H9 (cell line): ENCODE measurements around the gene TMC8. TPM values are rescaled to one million over a fixed set of nuclear protein-coding genes. Genes with fewer than 3 reads are reported as not detected.

Experiments
- DNase-seq: peaks from one replicate; pipeline ENCODE4 v3.0.0-alpha.2; 2017
- H2AFZ ChIP-seq: one replicate; pipeline ENCODE4 v1.6.1; 2013; ENCODE audit warnings: mild to moderate bottlenecking, low read length, control low read depth, moderate library complexity
- H2AK5ac ChIP-seq: 2 replicates; pipeline ENCODE4 v1.6.1; 2013; ENCODE audit warnings: low read length, control low read depth, mixed read lengths; ENCODE audit not compliant: insufficient read length
- H2BK120ac ChIP-seq: one replicate; pipeline ENCODE4 v1.6.1; 2013; ENCODE audit warnings: low read depth, mild to moderate bottlenecking, low read length, control low read depth, inconsistent platforms; ENCODE audit not compliant: poor library complexity, severe bottlenecking
- H2BK12ac ChIP-seq: 2 replicates; pipeline ENCODE4 v1.6.1; 2013; ENCODE audit warnings: low read length, control low read depth, mixed read lengths, low read depth; ENCODE audit not compliant: insufficient read length
- H2BK15ac ChIP-seq: 2 replicates; pipeline ENCODE4 v1.6.1; 2013; ENCODE audit warnings: low read depth, low read length, control low read depth
- H2BK20ac ChIP-seq: one replicate; pipeline ENCODE4 v1.6.1; 2013; ENCODE audit warnings: low read depth, mild to moderate bottlenecking, low read length, control low read depth, inconsistent platforms; ENCODE audit not compliant: poor library complexity, severe bottlenecking
- H2BK5ac ChIP-seq: 2 replicates; pipeline ENCODE4 v1.6.1; 2013; ENCODE audit warnings: low read length, control low read depth, mixed read lengths; ENCODE audit not compliant: insufficient read length
- H3K14ac ChIP-seq: 2 replicates; pipeline ENCODE4 v1.6.1; 2013; ENCODE audit warnings: low read length, control low read depth; ENCODE audit not compliant: insufficient read depth
- H3K18ac ChIP-seq: 2 replicates; pipeline ENCODE4 v1.6.1; 2013; ENCODE audit warnings: low read depth, mild to moderate bottlenecking, mixed read lengths, low read length, control low read depth; ENCODE audit not compliant: insufficient read length
- H3K23ac ChIP-seq: 2 replicates; pipeline ENCODE4 v1.6.1; 2013; ENCODE audit warnings: low read length, control low read depth, mixed read lengths, low read depth; ENCODE audit not compliant: insufficient read length
- H3K23me2 ChIP-seq: 2 replicates; pipeline ENCODE4 v1.6.1; 2013; ENCODE audit warnings: low read depth, mild to moderate bottlenecking, mixed read lengths, low read length, control low read depth; ENCODE audit not compliant: insufficient read length, poor library complexity, severe bottlenecking
- H3K27ac ChIP-seq: 2 replicates; pipeline ENCODE4 v1.5.1; 2013; ENCODE audit warnings: low read length, control low read depth, mixed read lengths, low read depth; ENCODE audit not compliant: insufficient read length
- H3K27me3 ChIP-seq: 2 replicates; pipeline ENCODE4 v1.6.1; 2013; ENCODE audit warnings: low read length, control low read depth, inconsistent platforms; ENCODE audit not compliant: insufficient read depth
- H3K4ac ChIP-seq: 2 replicates; pipeline ENCODE4 v1.6.1; 2013; ENCODE audit warnings: low read depth, mild to moderate bottlenecking, control low read depth, inconsistent platforms, low read length, moderate library complexity
- H3K4me1 ChIP-seq: 2 replicates; pipeline ENCODE4 v1.6.1; 2013; ENCODE audit warnings: low read length, control low read depth, inconsistent platforms; ENCODE audit not compliant: insufficient read depth
- H3K4me2 ChIP-seq: 2 replicates; pipeline ENCODE4 v1.6.1; 2013; ENCODE audit warnings: low read length, control low read depth, mixed read lengths; ENCODE audit not compliant: insufficient read length, insufficient read depth
- H3K56ac ChIP-seq: 2 replicates; pipeline ENCODE4 v1.6.1; 2013; ENCODE audit warnings: low read depth, mild to moderate bottlenecking, mixed read lengths, low read length, control low read depth; ENCODE audit not compliant: insufficient read length
- H3K79me1 ChIP-seq: 2 replicates; pipeline ENCODE4 v1.6.1; 2013; ENCODE audit warnings: low read depth, mild to moderate bottlenecking, moderate library complexity, low read length, control low read depth, inconsistent platforms; ENCODE audit not compliant: insufficient read depth, poor library complexity, severe bottlenecking
- H3K79me2 ChIP-seq: 2 replicates; pipeline ENCODE4 v1.6.1; 2013; ENCODE audit warnings: low read length, control low read depth, inconsistent platforms; ENCODE audit not compliant: insufficient read depth
- H3K9ac ChIP-seq: 2 replicates; pipeline ENCODE4 v1.6.1; 2013; ENCODE audit warnings: low read length, control low read depth, mixed read lengths; ENCODE audit not compliant: insufficient read length; ENCODE audit errors: extremely low read depth
- H3K9me3 ChIP-seq: one replicate; pipeline ENCODE4 v1.6.1; 2013; ENCODE audit warnings: low read depth, low read length, inconsistent platforms; ENCODE audit not compliant: control insufficient read depth
- H3T11ph ChIP-seq: one replicate; pipeline ENCODE4 v1.6.1; 2013; ENCODE audit warnings: mild to moderate bottlenecking, low read length, control low read depth, inconsistent platforms
- H4K20me1 ChIP-seq: one replicate; pipeline ENCODE4 v1.6.1; 2013; ENCODE audit not compliant: control insufficient read depth, insufficient read length, insufficient read depth
- H4K5ac ChIP-seq: 2 replicates; pipeline ENCODE4 v1.6.1; 2013; ENCODE audit warnings: low read depth, mild to moderate bottlenecking, mixed read lengths, low read length, control low read depth; ENCODE audit not compliant: insufficient read length
- H4K8ac ChIP-seq: replicated peaks from 2 replicates; pipeline ENCODE4 v1.6.1; 2013; ENCODE audit warnings: low read length, control low read depth, mixed read lengths, low read depth; ENCODE audit not compliant: insufficient read length
- H4K91ac ChIP-seq: 2 replicates; pipeline ENCODE4 v1.6.1; 2013; ENCODE audit warnings: low read depth, mild to moderate bottlenecking, moderate library complexity, mixed read lengths, low read length, control low read depth; ENCODE audit not compliant: insufficient read length
- H3K27ac Mint-ChIP-seq, 3 experiments: 2 replicates in 2 of 3; 3 replicates in 1 of 3; pipeline ENCODE4 v1.8.0; 2020 to 2021; ENCODE audit warnings: mixed read lengths in 3 of 3, mild to moderate bottlenecking in 1 of 3, moderate library complexity in 1 of 3
- H3K27me3 Mint-ChIP-seq: 2 replicates; pipeline ENCODE4 v1.8.0; 2021; ENCODE audit warnings: low read depth, mild to moderate bottlenecking, moderate library complexity, mixed read lengths
- H3K36me3 Mint-ChIP-seq, 3 experiments: 2 replicates in 2 of 3; 3 replicates in 1 of 3; pipeline ENCODE4 v1.8.0; 2020 to 2021; ENCODE audit warnings: low read depth in 3 of 3, mixed read lengths in 3 of 3; ENCODE audit not compliant: insufficient read depth in 1 of 3
- H3K4me1 Mint-ChIP-seq, 2 experiments: 2 replicates each; pipeline ENCODE4 v1.8.0; 2020; ENCODE audit warnings: mixed read lengths in 2 of 2
- H3K4me3 Mint-ChIP-seq, 2 experiments: 2 replicates in 1 of 2; 3 replicates in 1 of 2; pipeline ENCODE4 v1.8.0; 2020 to 2021; ENCODE audit warnings: mild to moderate bottlenecking in 2 of 2, mixed read lengths in 2 of 2, moderate library complexity in 1 of 2
- H3K9me3 Mint-ChIP-seq, 2 experiments: 2 replicates in 1 of 2; 3 replicates in 1 of 2; pipeline ENCODE4 v1.8.0; 2020; ENCODE audit warnings: mild to moderate bottlenecking in 2 of 2, mixed read lengths in 2 of 2, moderate library complexity in 1 of 2
- WGBS: extraction: QIAGEN DNeasy Blood & Tissue Kit; methylation state at CpG from one replicate; pipeline ENCODE4 v1.1.7; 2013; ENCODE audit warnings: missing lambda C conversion rate, low lambda C conversion rate, mixed read lengths; ENCODE audit not compliant: insufficient read length; ENCODE audit errors: extremely low coverage; 5-methylcytosine and 5-hydroxymethylcytosine counted together
- total RNA-seq: library from RNA; stranded (reverse); gene quantifications from 2 replicates; pipeline ENCODE4 v1.2.1, GENCODE V29; 2021
- TF ChIP-seq, protein P1 (sequence below): fragments of 200-600 bp; sonication (generic); conservative IDR thresholded peaks from 3 replicates; pipeline ENCODE4 v1.8.0; 2021; ENCODE audit warnings: antibody characterized with exemption, mild to moderate bottlenecking

The TMC8 gene
- total RNA-seq, 1 experiment from 2014 or later, result 1.0 TPM

DNA sequence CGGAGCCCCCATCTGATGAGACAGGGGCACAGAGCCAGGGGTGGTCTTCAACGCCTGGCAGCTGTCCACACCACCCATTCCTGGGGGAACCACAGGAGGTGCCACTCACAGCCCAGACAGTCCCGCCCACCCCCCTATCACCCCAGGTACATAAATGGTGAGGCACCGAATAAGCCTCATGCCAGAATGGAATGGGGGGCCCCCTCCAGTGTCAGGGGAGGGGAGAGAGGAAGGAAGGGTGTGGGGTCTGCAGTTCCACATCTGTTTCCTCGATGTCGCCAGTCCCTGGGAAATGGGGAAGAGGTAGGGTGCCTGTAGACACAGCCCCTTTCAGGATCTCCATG lies 3.7 kb upstream of the TMC8 start:
- H3K23me2 ChIP-seq, result peaks cover 19% of the 10 kb centered on the region
- H2BK120ac ChIP-seq, result no peak overlapping the region
- peaks cover 10% of the 10 kb centered on the region; the same call in 1 of the 2 replicates for H3K4me1 ChIP-seq
- no peak overlapping the region for H2AFZ ChIP-seq
- no peak overlapping the region for H3K4ac ChIP-seq
- no peak overlapping the region for H4K5ac ChIP-seq
- H3T11ph ChIP-seq, result no peak overlapping the region
- H4K8ac ChIP-seq, result no peak overlapping the region
- H3K27ac ChIP-seq, result no peak overlapping the region
- Mint-ChIP-seq H3K27ac (0 out of 7 replicates have a peak overlapping the region, but pooled peaks of 1 of the 3 experiments have one; percentile 73), H3K36me3 (peaks cover 7 to 19% (median 17%) of the 10 kb centered on the region in 3 experiments), H3K9me3 (no peaks in the 10 kb centered on the region; a peak in 2 of 5 replicates), H3K4me3 (peak overlapping the region; percentile 81 to 85), H3K4me1 (peaks cover 24% of the 10 kb centered on the region in 2 experiments), H3K27me3 (peaks cover 4% of the 10 kb centered on the region)
- TF ChIP-seq, protein P1, sequence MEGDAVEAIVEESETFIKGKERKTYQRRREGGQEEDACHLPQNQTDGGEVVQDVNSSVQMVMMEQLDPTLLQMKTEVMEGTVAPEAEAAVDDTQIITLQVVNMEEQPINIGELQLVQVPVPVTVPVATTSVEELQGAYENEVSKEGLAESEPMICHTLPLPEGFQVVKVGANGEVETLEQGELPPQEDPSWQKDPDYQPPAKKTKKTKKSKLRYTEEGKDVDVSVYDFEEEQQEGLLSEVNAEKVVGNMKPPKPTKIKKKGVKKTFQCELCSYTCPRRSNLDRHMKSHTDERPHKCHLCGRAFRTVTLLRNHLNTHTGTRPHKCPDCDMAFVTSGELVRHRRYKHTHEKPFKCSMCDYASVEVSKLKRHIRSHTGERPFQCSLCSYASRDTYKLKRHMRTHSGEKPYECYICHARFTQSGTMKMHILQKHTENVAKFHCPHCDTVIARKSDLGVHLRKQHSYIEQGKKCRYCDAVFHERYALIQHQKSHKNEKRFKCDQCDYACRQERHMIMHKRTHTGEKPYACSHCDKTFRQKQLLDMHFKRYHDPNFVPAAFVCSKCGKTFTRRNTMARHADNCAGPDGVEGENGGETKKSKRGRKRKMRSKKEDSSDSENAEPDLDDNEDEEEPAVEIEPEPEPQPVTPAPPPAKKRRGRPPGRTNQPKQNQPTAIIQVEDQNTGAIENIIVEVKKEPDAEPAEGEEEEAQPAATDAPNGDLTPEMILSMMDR, result no peak
- no peak for DNase-seq
- H2BK15ac ChIP-seq, result no peak overlapping the region
- no peaks in the 10 kb centered on the region for H4K20me1 ChIP-seq
- no peak overlapping the region for H4K91ac ChIP-seq
- H3K4me2 ChIP-seq, result peak overlapping the region; percentile 64
- H3K23ac ChIP-seq, result no peak overlapping the region
- H3K9me3 ChIP-seq, result no peaks in the 10 kb centered on the region
- no peaks in the 10 kb centered on the region for H3K79me1 ChIP-seq
- no peaks in the 10 kb centered on the region; the same call in 1 of the 2 replicates for H3K79me2 ChIP-seq
- no peaks in the 10 kb centered on the region; the same call in 1 of the 2 replicates for H3K27me3 ChIP-seq
- no peak overlapping the region for H2BK12ac ChIP-seq
- no peak overlapping the region for H2BK20ac ChIP-seq
- H2AK5ac ChIP-seq, result no peak overlapping the region
- no peak overlapping the region for H3K9ac ChIP-seq
- WGBS, result no CpG with 5 or more reads among the region's 6 CpGs
- peak overlapping the region; percentile 32 for H3K18ac ChIP-seq
- H2BK5ac ChIP-seq, result no peak overlapping the region
- no peak overlapping the region for H3K56ac ChIP-seq
- H3K14ac ChIP-seq, result no peak overlapping the region; the same call in 1 of the 2 replicates
